Muscle layer of colon (tissue), 2 donors: ENCODE data around the gene CPA2.

Source experiments
- H3K27ac ChIP-seq: one replicate; pipeline ENCODE4 v1.7.0; 2013; ENCODE audit warnings: low read depth, mild to moderate bottlenecking, low read length, moderate library complexity
- H3K27me3 ChIP-seq, 2 donors: one replicate each; pipeline ENCODE4 v1.7.0; 2013; ENCODE audit warnings: low read length in 2 of 2, mild to moderate bottlenecking in 2 of 2; ENCODE audit not compliant: insufficient read depth in 2 of 2, control insufficient read depth in 1 of 2
- H3K36me3 ChIP-seq: one replicate; pipeline ENCODE4 v1.7.0; 2013; ENCODE audit warnings: mild to moderate bottlenecking, low read length; ENCODE audit not compliant: insufficient read depth
- H3K4me1 ChIP-seq: one replicate; pipeline ENCODE4 v1.7.0; 2013; ENCODE audit warnings: mild to moderate bottlenecking, low read length; ENCODE audit not compliant: insufficient read depth
- H3K4me3 ChIP-seq, 2 donors: one replicate each; pipeline ENCODE4 v1.7.0; 2013; ENCODE audit warnings: low read length in 2 of 2, low read depth in 1 of 2, mild to moderate bottlenecking in 1 of 2, moderate library complexity in 1 of 2
- H3K9ac ChIP-seq: one replicate; pipeline ENCODE4 v1.7.0; 2013; ENCODE audit warnings: low read length
- H3K9me3 ChIP-seq: one replicate; pipeline ENCODE4 v1.7.0; 2013; ENCODE audit warnings: mild to moderate bottlenecking, low read length
- donor health status: abdominal sarcoma.
- donor health status: Adenocarcinoma of cecum.

Gene CPA2

DNA sequence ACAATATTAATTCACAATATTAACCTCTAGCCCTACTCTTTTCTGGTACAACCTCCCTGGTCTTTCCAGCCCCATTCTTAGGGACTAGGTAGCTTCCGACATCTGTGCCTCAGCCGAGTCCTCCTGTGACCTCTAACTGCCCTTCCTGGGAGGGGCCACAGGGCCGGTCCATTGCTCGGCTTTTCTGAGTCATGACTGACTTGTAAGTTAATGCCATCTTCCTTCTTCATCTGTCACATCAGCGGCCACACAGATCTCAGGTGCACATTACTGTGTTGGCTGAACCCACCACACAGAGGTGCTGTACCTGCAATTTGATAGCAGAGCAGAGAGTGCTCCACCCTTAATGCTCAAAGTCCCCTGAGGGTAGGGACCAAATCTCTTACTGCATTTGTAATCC lies 22.2 kb downstream of the CPA2 start:
- Histone ChIP-seq H3K9me3 (no peaks in the 10 kb centered on the region), H3K9ac (no peak overlapping the region), H3K4me3 (no peak overlapping the region), H3K27ac (no peak overlapping the region), H3K27me3 (no peaks in the 10 kb centered on the region), H3K36me3 (no peaks in the 10 kb centered on the region), H3K4me1 (no peaks in the 10 kb centered on the region)

DNA sequence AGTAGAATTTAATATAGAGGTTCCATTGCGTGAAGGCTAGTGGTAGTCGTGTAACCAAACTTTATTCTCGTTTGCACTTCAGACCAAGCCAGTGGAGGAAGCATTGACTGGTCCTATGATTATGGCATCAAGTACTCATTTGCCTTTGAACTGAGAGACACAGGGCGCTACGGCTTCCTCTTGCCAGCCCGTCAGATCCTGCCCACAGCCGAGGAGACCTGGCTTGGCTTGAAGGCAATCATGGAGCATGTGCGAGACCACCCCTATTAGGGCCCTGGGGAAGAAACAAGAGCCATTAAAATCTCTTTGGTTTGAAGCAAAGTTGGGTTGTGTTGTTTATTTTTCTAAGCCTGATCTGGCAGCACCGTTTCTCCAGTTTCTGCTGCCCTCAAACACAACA lies 22.8 kb downstream of the CPA2 start:
- H3K27me3 ChIP-seq = no peaks in the 10 kb centered on the region
- H3K36me3 ChIP-seq = no peaks in the 10 kb centered on the region
- H3K4me3 ChIP-seq = no peak overlapping the region
- H3K27ac ChIP-seq = no peak overlapping the region
- H3K9ac ChIP-seq = no peak overlapping the region
- H3K4me1 ChIP-seq = no peaks in the 10 kb centered on the region
- no peaks in the 10 kb centered on the region for H3K9me3 ChIP-seq

- no peaks in the 10 kb centered on the region for H3K4me1 ChIP-seq
- H3K36me3 ChIP-seq = no peaks in the 10 kb centered on the region
- H3K9me3 ChIP-seq = no peaks in the 10 kb centered on the region
- no peaks in the 10 kb centered on the region for H3K27me3 ChIP-seq
- no peak overlapping the region for H3K27ac ChIP-seq
- H3K9ac ChIP-seq = no peak overlapping the region
- no peak overlapping the region for H3K4me3 ChIP-seq
Observed at GRCh38 chr7:130290745-130291144, 24.1 kb downstream of the CPA2 start.

GRCh38 chr7:130292682-130293257 lies 26.1 kb downstream of the CPA2 start, which contains the start of gene CPA4:
Gene CPA4 (plus strand): TSS chr7:130293161. CDS start chr7:130293181, 20 bp downstream.
- H3K4me3 ChIP-seq = no peak within 1 kb of the TSS
- no peaks in the 10 kb centered on the region for H3K36me3 ChIP-seq
- no peaks in the 10 kb centered on the region for H3K4me1 ChIP-seq
- H3K9ac ChIP-seq = no peak within 1 kb of the TSS
- no peak within 1 kb of the TSS for H3K27ac ChIP-seq
- H3K27me3 ChIP-seq = no peaks in the 10 kb centered on the region
- no peaks in the 10 kb centered on the region for H3K9me3 ChIP-seq

- Histone ChIP-seq H3K4me3 (no peak overlapping the region), H3K9ac (no peak overlapping the region), H3K9me3 (no peaks in the 10 kb centered on the region), H3K27ac (no peak overlapping the region), H3K27me3 (no peaks in the 10 kb centered on the region), H3K4me1 (no peaks in the 10 kb centered on the region), H3K36me3 (no peaks in the 10 kb centered on the region)
Observed at GRCh38 chr7:130293521-130293920, 26.9 kb downstream of the CPA2 start.

DNA sequence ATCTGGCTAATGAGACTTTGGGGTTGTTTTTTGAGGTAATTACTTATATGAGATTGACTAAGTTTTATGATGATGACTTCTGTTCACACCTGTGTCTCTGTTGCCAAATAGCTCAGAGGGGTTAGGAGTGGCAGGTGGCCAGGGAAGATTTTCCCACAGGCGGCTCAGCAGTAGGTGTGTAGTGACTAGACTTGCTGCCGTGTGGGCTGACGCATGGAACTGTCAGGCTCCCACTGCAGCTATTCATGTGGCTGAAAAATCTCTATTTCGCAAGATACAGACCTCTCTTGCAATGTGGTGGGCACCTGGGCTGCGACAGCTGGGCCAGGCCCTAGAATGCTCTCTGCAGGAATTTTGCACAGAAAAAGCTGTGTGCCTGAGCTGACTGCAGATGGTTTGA lies 27.7 kb downstream of the CPA2 start:
- H3K27ac ChIP-seq = no peak overlapping the region
- no peaks in the 10 kb centered on the region for H3K4me1 ChIP-seq

DNA sequence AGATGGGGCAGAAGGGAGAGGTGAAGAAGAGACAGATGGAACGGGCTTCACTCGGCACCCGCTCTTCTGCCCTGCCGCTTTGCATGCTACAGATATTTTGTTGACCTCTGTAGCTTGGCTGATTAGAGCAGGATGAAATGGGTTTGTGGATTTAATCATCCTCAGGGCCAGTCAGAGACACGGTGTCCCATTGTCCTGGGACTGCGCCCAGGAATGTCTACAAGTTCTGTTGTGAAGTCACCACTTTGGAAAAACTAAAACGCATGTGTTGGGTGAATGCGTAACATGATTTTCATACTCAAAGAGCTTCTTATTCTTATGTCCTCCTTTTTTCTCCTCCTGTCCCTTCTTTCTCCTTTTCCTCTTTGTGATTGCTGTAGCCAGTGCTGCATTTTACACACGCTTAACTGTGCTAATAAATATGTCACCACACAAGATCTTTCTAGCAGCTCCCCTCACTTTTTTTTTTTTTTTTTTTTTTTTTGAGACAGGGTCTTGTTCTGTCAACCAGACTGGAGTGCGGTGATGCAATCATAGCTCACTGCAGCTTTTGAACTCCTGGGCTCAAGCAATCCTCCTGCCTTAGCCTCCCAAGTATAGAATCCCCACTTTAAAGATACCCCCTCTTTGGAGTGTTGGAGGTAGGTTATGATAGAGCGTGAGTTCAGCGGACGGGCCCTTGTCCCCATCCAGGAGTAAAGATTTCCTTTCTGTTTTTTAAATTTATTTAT lies 29.7 kb downstream of the CPA2 start:
- Histone ChIP-seq H3K9ac (no peak overlapping the region), H3K4me3 (no peak overlapping the region), H3K9me3 (no peaks in the 10 kb centered on the region), H3K4me1 (no peaks in the 10 kb centered on the region), H3K36me3 (no peaks in the 10 kb centered on the region), H3K27me3 (no peaks in the 10 kb centered on the region), H3K27ac (no peak overlapping the region)

More for the DNA sequence above, 27.7 kb downstream of the CPA2 start:
- H3K27me3 ChIP-seq = no peaks in the 10 kb centered on the region
- no peak overlapping the region for H3K9ac ChIP-seq
- H3K9me3 ChIP-seq = no peaks in the 10 kb centered on the region
- H3K4me3 ChIP-seq = no peak overlapping the region
- H3K36me3 ChIP-seq = no peaks in the 10 kb centered on the region

DNA sequence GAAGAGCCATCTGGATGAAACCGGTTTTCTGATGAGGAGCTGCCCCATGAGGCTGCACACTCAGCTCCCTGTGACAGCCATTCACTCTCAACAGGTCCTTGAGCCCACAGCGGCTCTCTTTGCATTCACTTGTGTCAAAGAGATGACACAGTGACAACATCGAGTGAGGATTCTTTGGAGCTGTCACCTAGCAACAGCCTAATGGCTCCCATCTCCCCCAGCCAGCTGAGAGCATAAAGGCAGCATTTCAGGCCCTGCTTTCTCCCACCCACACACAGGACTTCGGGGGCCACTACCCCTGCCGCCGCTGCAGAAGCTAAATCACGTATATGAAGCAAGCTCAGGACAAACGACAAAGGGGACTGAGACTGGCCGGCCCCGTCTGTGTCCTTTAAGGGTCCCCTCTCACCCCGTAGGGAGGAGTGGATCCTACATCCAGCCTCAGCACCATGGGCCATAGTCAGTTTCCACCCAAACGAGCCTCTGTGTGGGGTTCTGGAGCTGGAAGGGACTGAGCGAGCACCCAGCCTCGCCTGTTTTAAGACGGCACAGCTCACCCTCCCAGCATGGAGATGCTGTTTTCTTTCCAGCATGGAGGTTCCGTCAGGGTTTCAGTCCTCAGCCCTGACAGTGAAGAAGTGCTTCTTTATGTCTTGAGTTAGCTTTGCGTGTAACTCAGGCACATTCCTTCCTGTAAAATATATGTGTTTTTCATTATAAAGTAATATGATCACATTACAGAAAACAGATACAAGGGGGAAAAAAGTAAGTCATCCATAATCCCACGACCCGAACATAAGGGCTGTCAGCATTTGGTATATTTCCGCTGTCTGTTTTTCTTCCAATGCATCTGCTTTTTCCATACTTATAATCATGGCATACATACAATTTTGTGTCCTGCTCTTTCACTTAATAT lies 31.2 kb downstream of the CPA2 start:
- no peaks in the 10 kb centered on the region for H3K36me3 ChIP-seq
- H3K4me3 ChIP-seq = no peak overlapping the region
- no peak overlapping the region for H3K27ac ChIP-seq
- no peaks in the 10 kb centered on the region for H3K27me3 ChIP-seq
- H3K4me1 ChIP-seq = no peaks in the 10 kb centered on the region
- H3K9me3 ChIP-seq = no peaks in the 10 kb centered on the region
- H3K9ac ChIP-seq = no peak overlapping the region

DNA sequence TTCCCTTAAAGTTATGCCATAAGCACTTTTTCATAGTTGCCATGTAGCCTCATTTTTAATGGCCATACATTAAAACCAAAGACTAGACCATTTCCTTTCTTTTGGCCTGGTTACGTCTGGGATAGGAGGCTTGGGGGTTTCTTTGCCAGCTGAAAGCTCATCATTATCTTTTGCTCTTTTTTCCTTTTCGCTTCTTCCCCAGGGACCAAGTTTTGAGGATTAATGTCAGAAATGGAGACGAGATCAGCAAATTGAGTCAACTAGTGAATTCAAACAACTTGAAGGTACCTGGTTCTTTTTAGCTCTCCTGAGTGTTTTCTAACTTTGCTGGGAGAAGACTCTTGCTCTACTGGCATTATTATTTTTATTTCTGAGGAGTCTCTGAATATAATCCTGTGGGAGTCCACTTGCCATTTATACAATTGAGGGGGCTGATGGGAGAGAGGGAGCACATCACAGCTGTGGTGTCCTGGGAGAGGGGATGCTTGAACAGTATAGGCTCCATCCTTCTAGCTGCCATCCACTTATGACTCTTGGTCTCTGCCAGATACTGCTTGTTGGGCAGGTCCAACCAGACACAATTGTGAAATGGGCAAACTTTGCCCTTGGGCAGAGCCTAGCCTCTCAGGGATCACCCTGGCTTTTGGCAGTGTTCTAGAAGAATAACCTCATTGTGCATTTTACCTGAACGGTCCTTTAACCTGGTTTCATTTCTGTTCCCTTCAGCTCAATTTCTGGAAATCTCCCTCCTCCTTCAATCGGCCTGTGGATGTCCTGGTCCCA lies 32.1 kb downstream of the CPA2 start:
- H3K9ac ChIP-seq = no peak overlapping the region

DNA sequence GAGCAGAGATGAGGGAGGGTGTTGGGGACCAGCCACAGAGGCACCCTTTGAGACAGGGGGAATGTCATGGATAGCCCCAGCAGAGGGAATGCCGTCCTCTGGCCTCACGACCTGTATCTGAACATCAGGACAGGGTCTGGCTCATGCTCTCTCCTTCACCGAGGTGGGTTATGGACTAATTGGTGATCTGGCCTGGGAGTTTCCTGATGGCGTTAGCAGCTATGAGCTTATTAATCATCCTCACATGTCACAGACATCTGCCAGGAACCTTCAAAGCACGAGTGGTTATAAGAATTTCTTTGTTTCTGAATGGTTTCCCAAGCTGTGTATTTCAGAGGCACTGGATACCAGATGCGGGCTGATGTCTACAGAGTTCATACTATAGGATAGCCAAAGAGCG lies 33.2 kb downstream of the CPA2 start:
- Histone ChIP-seq H3K36me3 (no peaks in the 10 kb centered on the region), H3K4me1 (no peaks in the 10 kb centered on the region), H3K9me3 (no peaks in the 10 kb centered on the region), H3K27ac (no peak overlapping the region), H3K9ac (no peak overlapping the region), H3K4me3 (no peak overlapping the region), H3K27me3 (no peaks in the 10 kb centered on the region)

More for the DNA sequence above, 32.1 kb downstream of the CPA2 start:
- no peaks in the 10 kb centered on the region for H3K4me1 ChIP-seq
- H3K27ac ChIP-seq = no peak overlapping the region
- H3K4me3 ChIP-seq = no peak overlapping the region
- H3K27me3 ChIP-seq = no peaks in the 10 kb centered on the region
- H3K36me3 ChIP-seq = no peaks in the 10 kb centered on the region
- H3K9me3 ChIP-seq = no peaks in the 10 kb centered on the region

GRCh38 chr7:130301501-130302020 lies 34.9 kb downstream of the CPA2 start:
- Histone ChIP-seq H3K4me3 (no peak overlapping the region), H3K27ac (no peak overlapping the region), H3K36me3 (no peaks in the 10 kb centered on the region), H3K27me3 (no peaks in the 10 kb centered on the region), H3K9ac (no peak overlapping the region), H3K4me1 (no peaks in the 10 kb centered on the region), H3K9me3 (no peaks in the 10 kb centered on the region)
